GM21723 (cell line): ENCODE results near the gene CHPF.

Experiments used
- ATAC-seq: cut with Tn5 transposase; IDR thresholded peaks from one replicate; pipeline ENCODE4 v1.9.1; 2021; ENCODE audit warnings: mild to moderate bottlenecking, moderate library complexity; ENCODE audit not compliant: unreplicated experiment

Gene CHPF

GRCh38 chr2:219499555-219499954 is 44.1 kb downstream of the CHPF start:
- ATAC-seq: no peak

- ATAC-seq: no peak
Observed at GRCh38 chr2:219499058-219499307, 44.6 kb downstream of the CHPF start.

GRCh38 chr2:219498280-219499057 is 45.1 kb downstream of the CHPF start, which contains the start of gene GMPPA:
Gene GMPPA (plus strand): TSS chr2:219498891. CDS start chr2:219499976, 1,085 bp downstream.
- peak; percentile 93 for ATAC-seq

- ATAC-seq: peak; percentile 35
Observed at GRCh38 chr2:219497495-219498279, 45.9 kb downstream of the CHPF start.

- no peak for ATAC-seq
Observed at GRCh38 chr2:219496825-219497494, 46.6 kb downstream of the CHPF start.

- ATAC-seq: no peak
Observed at GRCh38 chr2:219496247-219496824, 47.3 kb downstream of the CHPF start.

- no peak for ATAC-seq
Observed at GRCh38 chr2:219495531-219496122, 48.0 kb downstream of the CHPF start.

GRCh38 chr2:219494952-219495530 is 48.6 kb downstream of the CHPF start:
- no peak for ATAC-seq

GRCh38 chr2:219493086-219493485 is 50.5 kb downstream of the CHPF start:
- ATAC-seq: no peak

- no peak for ATAC-seq
Observed at GRCh38 chr2:219492575-219492974, 51.0 kb downstream of the CHPF start.

GRCh38 chr2:219491278-219491963 is 52.2 kb downstream of the CHPF start:
- no peak for ATAC-seq

- ATAC-seq: no peak
Observed at GRCh38 chr2:219490600-219491130, 52.9 kb downstream of the CHPF start.

GRCh38 chr2:219490186-219490585 is 53.4 kb downstream of the CHPF start:
- ATAC-seq: no peak

GRCh38 chr2:219489315-219489714 is 54.3 kb downstream of the CHPF start:
- ATAC-seq: no peak
